ENCODE measurements around the gene SPEG. TPM values are rescaled to one million over a fixed set of nuclear protein-coding genes. Genes with fewer than 3 reads are reported as not detected.

The SPEG gene
- total and polyA plus RNA-seq, 2 of the 13 experiments (the other 11 are each of a cell fraction or from before 2014, with no cell fraction given): 0.18 to 0.24 TPM

- no peak for TF ChIP-seq LBX2 (CRISPR knock-in tag; IDR thresholded peaks at IDR 0.05; ENCODE audit: borderline replicate concordance)
- TF ChIP-seq HDAC2 (CRISPR knock-in tag; IDR thresholded peaks at IDR 0.05): peak; percentile 77
- peak; percentile 85 for TF ChIP-seq HNF4G (IDR thresholded peaks at IDR 0.05; ENCODE audit: borderline replicate concordance, low read depth, low read length)
- TF ChIP-seq HNF4G (CRISPR knock-in tag; IDR thresholded peaks at IDR 0.05; ENCODE audit: borderline replicate concordance, low read depth): peak; percentile 83; the same call in 1 of the 2 replicates
- no peak for TF ChIP-seq MBNL3 (CRISPR knock-in tag; conservative IDR thresholded peaks at IDR 0.05)
- peak; percentile 55; the same call in 1 of the 2 replicates for TF ChIP-seq CREM (IDR thresholded peaks at IDR 0.05)
- TF ChIP-seq CREM (CRISPR knock-in tag; IDR thresholded peaks at IDR 0.05): no peak
- TF ChIP-seq SMAD1 (CRISPR knock-in tag; IDR thresholded peaks at IDR 0.05; ENCODE audit: borderline replicate concordance, low read depth): no peak
- no peak for TF ChIP-seq ZNF720 (CRISPR knock-in tag; IDR thresholded peaks at IDR 0.05)
- TF ChIP-seq ELF3 (CRISPR knock-in tag; IDR thresholded peaks at IDR 0.05): peak; percentile 88
- TF ChIP-seq JDP2 (CRISPR knock-in tag; IDR thresholded peaks at IDR 0.05; ENCODE audit: borderline replicate concordance): no peak
- TF ChIP-seq ZMYM2 (CRISPR knock-in tag; IDR thresholded peaks at IDR 0.05): no peak
- TF ChIP-seq EP300 (IDR thresholded peaks at IDR 0.05; ENCODE audit: low read depth in 2 of 2, low read length in 2 of 2): peak; percentile 49 to 84; a peak in 3 of 4 replicates
- peak; percentile 78 for TF ChIP-seq EP300 (CRISPR knock-in tag; IDR thresholded peaks at IDR 0.05; ENCODE audit: borderline replicate concordance)
- peak; percentile 79 for TF ChIP-seq ERF (CRISPR knock-in tag; IDR thresholded peaks at IDR 0.05)
- TF ChIP-seq ZNF205 (CRISPR knock-in tag; IDR thresholded peaks at IDR 0.05): peak; percentile 81; the same call in 1 of the 2 replicates
- TF ChIP-seq HMGA1 (CRISPR knock-in tag; conservative IDR thresholded peaks at IDR 0.05): no peak
- no peak for TF ChIP-seq ETS1 (CRISPR knock-in tag; IDR thresholded peaks at IDR 0.05)
- no peak for TF ChIP-seq ZBED4 (CRISPR knock-in tag; IDR thresholded peaks at IDR 0.05; ENCODE audit: borderline replicate concordance)
- no peak for TF ChIP-seq ZNF136 (CRISPR knock-in tag; IDR thresholded peaks at IDR 0.05; ENCODE audit: low read depth)
- peak; percentile 61; the same call in 1 of the 2 replicates for TF ChIP-seq MYPOP (CRISPR knock-in tag; IDR thresholded peaks at IDR 0.05)
- no peak for TF ChIP-seq ZNF451 (CRISPR knock-in tag; IDR thresholded peaks at IDR 0.05)
- no peak for TF ChIP-seq SOX6 (IDR thresholded peaks at IDR 0.05)
- TF ChIP-seq SOX6 (CRISPR knock-in tag; IDR thresholded peaks at IDR 0.05): peak; percentile 75; the same call in 1 of the 2 replicates
- no peak for TF ChIP-seq ZNF264 (CRISPR knock-in tag; IDR thresholded peaks at IDR 0.05)
- TF ChIP-seq ZNF331 (CRISPR knock-in tag; IDR thresholded peaks at IDR 0.05): no peak
- no peak for TF ChIP-seq RAD51 (IDR thresholded peaks at IDR 0.05; ENCODE audit: borderline replicate concordance)
Measured at GRCh38 chr2:219545943-219546352, 111.3 kb downstream of the SPEG start (continued).
